CD14-positive monocyte (primary cell): Measurements from ENCODE around the gene TM2D3. TPM values are rescaled to one million over a fixed set of nuclear protein-coding genes. Genes with fewer than 3 reads are reported as not detected.

Experiments
- DNase-seq, 3 donors: peaks; one replicate each; pipeline ENCODE4 v3.0.0-alpha.2; 2011 to 2022
- H2AFZ ChIP-seq: 2 replicates; pipeline ENCODE4 v1.6.0; 2012; ENCODE audit warnings: mild to moderate bottlenecking, low read depth, low read length, inconsistent platforms; ENCODE audit not compliant: insufficient read depth, poor library complexity, severe bottlenecking
- H3K27ac ChIP-seq, 2 donors: 1 replicate in 1 of 2; 2 replicates in 1 of 2; pipeline ENCODE4 v1.5.1; 2012 to 2013; ENCODE audit warnings: low read length in 2 of 2, control low read depth in 1 of 2, inconsistent platforms in 1 of 2, low read depth in 1 of 2, mild to moderate bottlenecking in 1 of 2
- H3K27me3 ChIP-seq, 2 donors: one replicate each; pipeline versions ENCODE4 v1.6.0 to v1.6.1; 2011 to 2013; ENCODE audit warnings: low read length in 2 of 2; ENCODE audit not compliant: control insufficient read depth in 2 of 2, insufficient read depth in 2 of 2
- H3K36me3 ChIP-seq, 2 donors: replicated peaks in 1 of 2; 1 replicate in 1 of 2; 2 replicates in 1 of 2; pipeline versions ENCODE4 v1.5.1 to v1.6.1; 2012 to 2013; ENCODE audit warnings: low read length in 2 of 2, control low read depth in 1 of 2, inconsistent platforms in 1 of 2, mild to moderate bottlenecking in 1 of 2; ENCODE audit not compliant: insufficient read depth in 2 of 2, control insufficient read depth in 1 of 2
- H3K4me1 ChIP-seq, 2 donors: 1 replicate in 1 of 2; 2 replicates in 1 of 2; pipeline versions ENCODE4 v1.5.1 to v1.6.1; 2012 to 2013; ENCODE audit warnings: low read length in 2 of 2, control low read depth in 1 of 2, inconsistent platforms in 1 of 2, mild to moderate bottlenecking in 1 of 2, moderate library complexity in 1 of 2; ENCODE audit not compliant: insufficient read depth in 2 of 2, control insufficient read depth in 1 of 2
- H3K4me2 ChIP-seq: replicated peaks from 2 replicates; pipeline ENCODE3; 2012; ENCODE audit warnings: low read length, moderate library complexity, mild to moderate bottlenecking; ENCODE audit not compliant: poor library complexity, severe bottlenecking; ENCODE audit errors: extremely low read depth
- H3K4me3 ChIP-seq, 3 experiments: fragments of 200-600 bp in 1 of 3; sonication (generic) in 1 of 3; replicated peaks in 1 of 3; 1 replicate in 2 of 3; 2 replicates in 1 of 3; pipeline ENCODE4 v1.5.1; 2011 to 2013; ENCODE audit warnings: low read length in 3 of 3, mild to moderate bottlenecking in 3 of 3, control low read depth in 2 of 3, low read depth in 2 of 3, inconsistent platforms in 1 of 3, moderate library complexity in 1 of 3
- H3K79me2 ChIP-seq: 2 replicates; pipeline ENCODE4 v1.6.0; 2012; ENCODE audit warnings: mild to moderate bottlenecking, control low read depth, inconsistent platforms, low read length, moderate library complexity; ENCODE audit not compliant: insufficient read depth
- H3K9ac ChIP-seq: 2 replicates; pipeline ENCODE4 v1.6.0; 2017; ENCODE audit warnings: low read length, mild to moderate bottlenecking; ENCODE audit not compliant: insufficient read depth, poor library complexity, severe bottlenecking
- H3K9me3 ChIP-seq, 2 donors: replicated peaks in 1 of 2; 1 replicate in 1 of 2; 2 replicates in 1 of 2; pipeline versions ENCODE4 v1.5.1 to v1.6.1; 2012 to 2013; ENCODE audit warnings: low read length in 2 of 2, control low read depth in 1 of 2; ENCODE audit not compliant: control insufficient read depth in 1 of 2, insufficient read depth in 1 of 2
- H4K20me1 ChIP-seq: 2 replicates; pipeline ENCODE4 v1.6.0; 2012; ENCODE audit warnings: mild to moderate bottlenecking, low read length, control low read depth, moderate library complexity; ENCODE audit not compliant: insufficient read depth
- H3K27ac Mint-ChIP-seq, 7 donors: one replicate each; pipeline ENCODE4 v1.8.0; 2020; ENCODE audit warnings: mild to moderate bottlenecking in 7 of 7, mixed read lengths in 7 of 7, moderate library complexity in 6 of 7, inconsistent platforms in 2 of 7
- H3K27me3 Mint-ChIP-seq, 3 donors: one replicate each; pipeline ENCODE4 v1.8.0; 2021 to 2022; ENCODE audit warnings: low read depth in 3 of 3, mild to moderate bottlenecking in 3 of 3, mixed read lengths in 3 of 3, moderate library complexity in 3 of 3, inconsistent platforms in 1 of 3
- H3K36me3 Mint-ChIP-seq, 2 donors: one replicate each; pipeline ENCODE4 v1.8.0; 2020; ENCODE audit warnings: mixed read lengths in 2 of 2, inconsistent platforms in 1 of 2, mild to moderate bottlenecking in 1 of 2
- H3K4me1 Mint-ChIP-seq: one replicate; pipeline ENCODE4 v1.8.0; 2020; ENCODE audit warnings: mild to moderate bottlenecking, mixed read lengths
- H3K4me3 Mint-ChIP-seq, 2 donors: one replicate each; pipeline ENCODE4 v1.8.0; 2020; ENCODE audit warnings: mild to moderate bottlenecking in 2 of 2, mixed read lengths in 2 of 2, moderate library complexity in 1 of 2
- H3K9me3 Mint-ChIP-seq, 7 donors: one replicate each; pipeline ENCODE4 v1.8.0; 2020 to 2022; ENCODE audit warnings: mixed read lengths in 7 of 7, mild to moderate bottlenecking in 6 of 7, moderate library complexity in 6 of 7, inconsistent platforms in 2 of 7
- CTCF ChIP-seq: fragments of 200-600 bp; IDR thresholded peaks from one replicate; pipeline ENCODE4 v1.8.0; 2022; ENCODE audit warnings: antibody characterized with exemption, mild to moderate bottlenecking
- WGBS: methylation state at CpG from one replicate; pipeline ENCODE4 v1.1.5; 2013; ENCODE audit warnings: missing lambda C conversion rate; ENCODE audit not compliant: insufficient coverage; 5-methylcytosine and 5-hydroxymethylcytosine counted together
- intact Hi-C, 2 donors: fragments of 100-400 bp; cut with micrococcal nuclease; formaldehyde crosslinking; loops; one replicate each; pipeline versions ENCODE4 v1.15.0 to v1.15.1; 2023
- polyA plus RNA-seq, 3 donors: library from polyadenylated mRNA; depleted of rRNA in 1 of 3; unstranded in 2 of 3; stranded (reverse) in 1 of 3; fragments of 300-500 nt in 2 of 3; fragments of >200 nt in 1 of 3; fragmentation: Illumina TruSeq in 2 of 3; gene quantifications; 1 replicate in 2 of 3; 2 replicates in 1 of 3; pipeline ENCODE4 v1.2.3, GENCODE V29; 2012 to 2021

Gene TM2D3
- polyA plus RNA-seq, 3 donors, result 22.9 to 54.6 (median 26.5) TPM

GRCh38 chr15:101602801-101603200 lies 49.4 kb downstream of the TM2D3 start:
- Histone ChIP-seq H3K9me3 (no peaks in the 10 kb centered on the region), H4K20me1 (no peaks in the 10 kb centered on the region), H3K36me3 (no peaks in the 10 kb centered on the region), H3K4me3 (no peak overlapping the region), H3K4me1 (no peaks in the 10 kb centered on the region), H3K79me2 (no peaks in the 10 kb centered on the region), H3K27ac (no peak overlapping the region), H3K4me2 (no peak overlapping the region), H3K9ac (no peak overlapping the region), H3K27me3 (no peaks in the 10 kb centered on the region), H2AFZ (no peak overlapping the region)
- WGBS, result 90% methylated on average over 3 of the region's 6 CpGs
- no peak overlapping the region for H3K4me3 Mint-ChIP-seq
- intact Hi-C loops, result no loop called here
- no peak for TF ChIP-seq CTCF
- peaks cover 0 to 7% (median 3%) of the 10 kb centered on the region in 7 donors for H3K9me3 Mint-ChIP-seq
- H3K4me1 Mint-ChIP-seq, result no peaks in the 10 kb centered on the region
- H3K36me3 Mint-ChIP-seq, result no peaks in the 10 kb centered on the region
- H3K27ac Mint-ChIP-seq, result no peak overlapping the region
- peaks cover 9 to 18% (median 15%) of the 10 kb centered on the region in 3 donors for H3K27me3 Mint-ChIP-seq
- DNase-seq, result no peak

- TF ChIP-seq CTCF, result no peak
- WGBS, result 50% methylated on average over 2 of the region's 4 CpGs
- H3K27me3 ChIP-seq, result no peaks in the 10 kb centered on the region
Observed at GRCh38 chr15:101600035-101600434, 52.1 kb downstream of the TM2D3 start.

More at GRCh38 chr15:101600035-101600434, 52.1 kb downstream of the TM2D3 start:
- Mint-ChIP-seq H3K36me3 (no peaks in the 10 kb centered on the region), H3K4me1 (no peaks in the 10 kb centered on the region), H3K27ac (no peak overlapping the region), H3K9me3 (peaks cover 5 to 24% (median 14%) of the 10 kb centered on the region in 7 donors), H3K27me3 (peaks cover 13 to 20% (median 19%) of the 10 kb centered on the region in 3 donors), H3K4me3 (no peak overlapping the region)
- Histone ChIP-seq H3K4me2 (no peak overlapping the region), H3K9me3 (peaks cover 0 to 5% of the 10 kb centered on the region in 2 donors), H2AFZ (no peak overlapping the region), H3K27ac (no peak overlapping the region), H3K4me3 (no peak overlapping the region), H3K79me2 (no peaks in the 10 kb centered on the region), H3K9ac (no peak overlapping the region), H4K20me1 (no peaks in the 10 kb centered on the region), H3K4me1 (no peaks in the 10 kb centered on the region), H3K36me3 (no peaks in the 10 kb centered on the region)
- DNase-seq, result no peak
- intact Hi-C loops, result no loop called here
